HG03045 (cell line): Measurements from ENCODE around the gene DDX54.
"Not testable (repeated sequence)": the region's sequence is repeated elsewhere in the genome, so short reads cannot be mapped to it uniquely, and the experiment has no call there.

ENCODE experiments used
- ATAC-seq: cut with Tn5 transposase; IDR thresholded peaks from one replicate; pipeline ENCODE4 v1.9.1; 2021; ENCODE audit warnings: mild to moderate bottlenecking, moderate library complexity; ENCODE audit not compliant: unreplicated experiment

DDX54 gene

DNA sequence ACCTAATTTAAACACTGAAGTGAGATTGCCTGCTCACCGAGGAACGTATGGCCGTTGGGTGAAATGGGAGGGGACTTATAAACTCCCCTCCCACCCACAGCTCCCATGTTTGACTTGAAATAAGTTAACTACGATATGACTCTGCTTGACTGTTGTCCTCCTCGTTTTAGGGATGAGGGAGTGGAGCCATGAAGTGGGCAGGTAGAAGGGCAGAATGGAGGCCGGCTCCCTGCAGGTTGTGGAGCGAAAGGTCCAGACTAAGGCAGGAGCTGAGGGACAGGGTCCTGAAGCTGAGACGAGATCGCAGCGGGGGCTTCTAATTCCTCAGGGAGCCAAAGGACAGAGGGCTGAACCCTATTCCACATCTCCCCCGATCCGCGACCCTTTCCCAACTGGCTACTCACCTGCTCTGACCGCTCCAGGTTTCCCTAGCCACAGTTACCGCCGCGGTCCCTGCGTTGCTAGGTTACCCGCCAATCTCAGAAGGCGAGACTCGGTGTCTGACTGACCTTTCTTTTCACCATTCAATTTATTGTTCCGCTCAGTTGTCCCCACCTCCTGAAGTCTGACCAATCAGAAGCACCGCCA, 35.4 kb upstream of the DDX54 start:
- no peak for ATAC-seq

- no peak for ATAC-seq
Observed at GRCh38 chr12:113216027-113216426, 30.7 kb upstream of the DDX54 start.

DNA sequence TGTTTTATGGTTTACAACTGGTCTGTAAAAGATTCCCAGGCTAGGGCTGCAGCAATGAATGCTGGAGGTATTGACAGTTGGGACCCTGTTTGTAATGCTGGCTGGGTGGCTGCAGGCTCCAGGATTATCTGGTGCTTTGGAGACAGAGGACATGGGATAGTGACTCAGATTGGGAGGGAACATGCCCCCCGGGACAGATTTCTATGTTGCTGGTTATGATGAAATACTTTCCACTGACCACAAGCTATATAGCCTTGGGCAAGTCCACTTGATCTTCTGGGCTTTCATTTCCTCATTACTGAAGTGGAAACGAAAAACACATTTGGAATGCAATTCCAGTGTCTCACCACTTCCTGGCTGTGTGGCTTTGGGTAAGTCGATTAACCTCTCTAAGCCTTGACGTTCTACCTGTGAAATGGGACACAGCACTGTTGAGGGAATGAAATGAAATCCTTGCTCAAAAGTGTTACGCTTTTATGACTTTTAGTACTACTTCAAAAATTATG, 29.7 kb upstream of the DDX54 start:
- ATAC-seq = no peak

DNA sequence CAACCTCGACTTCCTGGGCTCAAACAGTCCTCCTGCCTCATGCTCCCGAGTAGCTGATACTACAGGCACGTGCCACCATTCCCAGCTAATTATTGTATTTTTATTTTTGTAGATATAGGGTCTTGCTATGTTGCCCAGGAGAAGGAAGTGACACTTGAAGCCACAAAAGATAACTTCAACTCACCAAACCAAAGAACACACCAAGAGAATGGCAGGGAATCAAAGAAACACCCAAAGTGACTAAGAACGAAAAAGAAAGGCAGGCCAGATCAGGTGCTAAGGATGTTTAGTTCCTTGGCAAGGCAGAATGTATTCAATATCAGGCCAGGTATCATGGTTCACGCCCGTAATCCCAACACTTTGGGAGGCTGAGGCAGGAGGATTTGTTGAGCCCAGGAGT, 25.9 kb upstream of the DDX54 start:
- no peak for ATAC-seq

- ATAC-seq = peak; percentile 75
Observed at GRCh38 chr12:113208041-113208934, 23.0 kb upstream of the DDX54 start.

DNA sequence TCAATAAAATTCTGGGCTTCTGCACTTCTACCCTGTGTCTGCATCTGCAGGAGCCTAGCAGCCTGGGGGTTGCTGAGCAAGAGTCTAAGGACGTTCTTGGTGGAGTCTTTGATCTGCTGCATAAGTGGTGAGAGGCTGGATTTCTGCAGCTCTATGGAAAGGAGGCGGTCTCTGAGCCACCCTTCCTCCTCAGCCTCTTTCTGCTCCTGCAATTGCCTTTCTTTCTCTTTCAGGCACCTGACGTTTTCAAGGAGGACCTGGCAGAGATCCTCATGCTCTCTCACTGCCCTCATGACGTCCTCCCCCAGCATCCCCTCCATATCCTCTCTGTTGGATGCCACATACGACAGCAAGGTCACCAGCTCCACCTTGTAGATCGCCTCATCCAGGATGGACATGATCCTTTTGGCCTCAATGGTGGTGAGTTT, 22.3 kb upstream of the DDX54 start:
- ATAC-seq = peak; percentile 1

GRCh38 chr12:113206802-113207201, 21.5 kb upstream of the DDX54 start:
- ATAC-seq = not testable (repeated sequence)

DNA sequence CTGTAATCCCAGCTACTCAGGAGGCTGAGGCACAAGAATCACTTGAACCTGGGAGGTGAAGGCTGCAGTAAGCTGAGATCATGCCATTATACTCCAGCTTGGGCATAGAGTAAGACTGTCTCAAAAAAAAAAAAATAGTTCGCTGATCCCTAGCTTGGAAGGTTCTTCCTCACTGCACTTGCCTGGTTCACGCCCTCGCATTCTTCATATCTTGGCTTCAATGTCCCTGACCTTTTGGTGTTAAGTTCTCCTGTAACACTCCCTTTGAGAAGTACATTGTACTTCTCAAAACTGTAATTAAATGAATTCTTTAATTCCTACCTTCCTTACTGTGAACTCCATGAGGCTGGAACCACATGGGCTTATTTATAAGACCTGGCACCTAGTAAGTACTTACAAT, 19.5 kb upstream of the DDX54 start:
- ATAC-seq = no peak

DNA sequence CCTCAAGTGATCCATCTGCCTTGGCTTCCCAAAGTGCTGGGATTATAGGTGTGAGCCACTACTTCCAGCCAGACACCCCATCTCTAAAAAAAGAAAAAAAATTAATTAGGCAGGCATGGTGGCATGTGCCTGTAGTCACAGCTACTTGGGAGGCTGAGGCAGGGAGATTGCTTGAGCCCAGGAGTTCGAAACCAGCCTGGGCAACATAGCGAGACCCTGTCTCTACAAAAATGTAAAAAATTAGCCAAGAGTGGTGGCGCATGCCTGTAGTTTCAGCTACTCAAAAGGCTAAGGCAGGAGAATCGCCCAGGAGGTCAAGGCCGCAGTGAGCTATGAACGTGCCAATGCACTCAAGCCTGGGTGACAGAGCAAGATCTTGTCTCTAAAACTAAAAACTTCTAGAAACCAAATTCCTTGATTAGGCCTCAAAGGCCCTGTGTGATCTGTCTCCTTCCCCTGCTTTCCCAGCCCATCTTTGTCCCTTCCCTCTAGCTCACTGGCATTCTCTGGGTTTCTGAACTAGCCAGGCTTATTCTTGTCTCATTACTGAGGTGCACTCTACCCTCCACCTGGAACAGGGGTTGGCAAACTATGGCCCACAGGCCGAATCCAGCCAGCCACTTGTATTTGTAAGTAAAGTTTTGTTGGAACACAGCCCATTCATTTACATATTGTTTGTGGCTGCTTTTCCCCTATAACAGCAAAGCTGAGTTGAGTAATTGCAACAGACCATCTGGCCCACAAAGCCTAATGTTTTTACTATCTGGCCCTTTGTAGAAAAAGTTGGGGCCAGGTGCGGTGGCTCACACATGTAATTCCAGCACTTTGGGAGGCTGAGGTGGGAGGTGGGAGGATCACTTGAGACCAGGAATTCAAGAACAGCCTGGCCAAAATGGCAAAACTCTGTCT, 18.8 kb upstream of the DDX54 start:
- no peak for ATAC-seq

DNA sequence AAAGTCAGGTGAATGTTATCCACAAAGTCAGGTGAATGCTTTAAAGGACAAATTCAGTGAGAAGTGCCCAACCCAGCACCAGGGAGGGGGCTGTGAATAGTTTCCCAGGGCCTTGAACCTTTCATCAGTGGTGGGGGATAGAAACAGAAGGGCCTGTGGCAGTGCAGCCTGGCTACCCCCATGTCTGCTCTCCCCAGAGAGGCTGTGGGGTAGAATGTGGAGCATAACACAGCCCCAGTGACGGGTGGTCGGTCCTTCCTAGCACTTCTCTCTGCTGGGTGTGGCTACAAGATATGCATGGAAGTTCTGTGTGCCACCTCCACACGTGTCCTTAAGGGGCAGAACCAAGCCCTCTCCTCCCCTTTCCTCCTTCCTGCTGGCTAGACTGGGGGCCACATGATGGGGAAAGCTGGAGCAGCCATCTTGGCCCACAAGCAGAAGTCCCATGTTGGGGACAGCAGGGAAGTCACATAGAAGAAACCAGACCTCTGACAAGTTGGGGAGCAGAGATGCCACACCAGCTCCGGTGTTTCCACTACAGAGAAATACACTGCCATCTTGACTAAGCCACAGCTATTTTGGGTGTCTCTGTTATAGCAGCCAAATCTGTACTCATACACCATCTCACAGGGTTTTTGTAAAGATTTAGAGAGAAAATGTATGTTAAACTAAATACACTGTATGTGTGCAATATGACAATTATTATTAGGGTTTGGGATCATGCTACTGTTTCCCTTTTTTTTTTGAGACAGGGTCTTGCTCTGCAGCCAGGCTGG, 17.2 kb upstream of the DDX54 start:
- ATAC-seq = no peak

DNA sequence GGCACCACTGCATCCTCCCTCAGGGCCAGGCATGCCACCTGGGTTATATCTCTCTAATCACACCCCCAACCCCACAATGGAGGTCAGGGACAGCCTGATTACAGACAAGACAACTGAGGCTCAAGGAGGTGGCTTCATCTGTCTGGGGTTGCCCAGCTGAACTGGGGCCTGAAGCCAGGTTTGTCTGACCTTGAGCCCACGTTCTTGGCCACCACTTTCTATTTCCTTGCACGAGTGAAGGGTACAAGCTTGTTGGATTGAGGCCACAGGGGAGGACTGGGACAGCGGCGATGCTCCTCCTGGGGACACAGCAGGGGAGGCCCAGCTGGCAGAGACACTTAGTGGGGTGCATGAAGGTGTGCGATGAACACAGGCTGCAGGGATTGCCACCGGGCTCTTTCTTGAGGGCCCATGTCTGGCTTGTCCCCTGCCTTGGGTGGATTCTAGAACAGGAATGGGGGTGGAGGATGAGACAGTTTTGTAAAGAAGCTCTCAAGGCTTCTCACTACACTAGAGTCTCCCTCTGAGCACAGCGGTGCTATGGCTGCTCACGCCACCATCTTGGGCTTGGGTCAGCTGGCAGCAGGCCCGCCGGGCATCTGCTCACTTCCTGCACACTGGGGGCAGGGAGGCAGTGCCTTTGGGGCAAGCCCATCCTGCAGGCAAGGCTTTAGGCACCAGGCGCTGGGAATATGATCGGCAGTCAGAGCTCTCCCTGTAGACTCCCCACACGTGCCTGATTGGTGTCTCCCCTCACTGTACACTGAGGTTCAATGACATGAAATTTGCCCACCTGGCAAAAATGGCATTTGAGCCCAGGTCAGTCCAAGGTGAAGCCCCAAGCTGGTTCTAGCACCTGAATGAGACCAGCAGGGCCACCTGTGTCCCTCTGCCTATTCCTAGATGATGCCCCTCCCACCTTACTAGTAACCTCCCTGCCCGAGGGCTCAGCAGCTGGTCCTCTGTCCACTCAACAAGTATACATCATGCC, 16.2 kb upstream of the DDX54 start:
- ATAC-seq = no peak

DNA sequence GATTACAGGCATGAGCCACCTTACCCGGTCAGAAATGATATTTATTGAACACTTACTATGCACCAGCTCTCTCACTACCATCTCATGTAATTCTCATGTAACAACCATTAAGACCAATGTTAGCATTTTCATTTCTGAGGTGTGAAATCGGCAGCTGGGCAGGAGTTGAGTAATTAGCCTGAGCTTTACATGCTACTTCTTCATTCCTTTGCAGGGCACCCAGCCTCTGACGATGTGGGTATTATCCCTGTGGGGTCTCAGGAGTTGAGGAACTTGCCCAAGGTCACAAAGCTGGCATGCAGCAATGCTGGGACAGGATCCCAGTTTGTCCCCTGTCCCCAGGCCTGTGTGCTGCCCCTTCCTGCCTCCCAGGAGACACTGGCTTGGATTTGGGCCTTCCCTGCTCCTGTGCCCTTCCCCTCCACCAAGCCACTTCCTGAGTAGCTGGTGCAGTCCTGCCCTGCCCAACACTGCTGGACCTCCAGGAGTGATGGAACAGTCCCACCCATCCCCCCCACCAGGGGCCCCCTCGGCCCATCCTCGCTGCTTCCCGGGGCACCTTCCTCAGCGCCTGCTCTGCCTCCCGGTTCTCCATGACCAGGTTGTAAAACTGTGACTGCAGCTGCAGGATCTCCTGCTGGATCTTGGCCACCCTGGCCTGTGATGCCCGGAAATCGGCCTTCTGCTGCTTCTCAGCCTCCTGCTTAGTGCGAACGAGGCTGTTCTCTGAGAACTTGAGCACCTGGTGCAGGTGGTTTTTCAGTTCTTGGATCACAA, 14.9 kb upstream of the DDX54 start:
- ATAC-seq = no peak

GRCh38 chr12:113198296-113198695, 13.0 kb upstream of the DDX54 start:
- no peak for ATAC-seq

DNA sequence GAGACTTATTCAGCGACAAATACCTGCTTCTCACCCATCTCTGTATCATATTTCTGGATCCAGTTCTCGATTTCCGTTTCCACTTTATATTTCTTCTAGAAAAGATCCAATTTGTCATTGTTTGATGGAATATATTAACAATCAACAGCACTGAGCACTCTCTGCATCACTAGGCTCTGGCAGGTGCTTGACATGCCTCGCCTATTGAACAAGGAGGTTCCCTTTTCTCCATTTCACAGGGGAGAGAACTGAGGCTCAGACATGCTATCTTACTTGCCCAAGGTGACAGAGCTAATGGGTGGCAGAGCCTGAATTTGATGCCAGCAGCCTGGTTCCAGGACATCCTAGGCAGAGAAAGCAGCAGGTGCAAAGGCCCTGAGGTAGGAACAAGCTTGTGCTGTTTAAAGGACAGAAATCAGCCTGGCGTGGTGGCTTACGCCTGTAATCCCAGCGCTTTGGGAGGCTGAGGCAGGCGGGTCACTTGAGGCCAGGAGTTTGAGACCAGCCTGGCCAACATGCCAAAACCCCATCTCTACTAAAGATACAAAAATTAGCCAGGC, 12.3 kb upstream of the DDX54 start:
- no peak for ATAC-seq

GRCh38 chr12:113196990-113197389, 11.7 kb upstream of the DDX54 start:
- ATAC-seq = peak; percentile 76

DNA sequence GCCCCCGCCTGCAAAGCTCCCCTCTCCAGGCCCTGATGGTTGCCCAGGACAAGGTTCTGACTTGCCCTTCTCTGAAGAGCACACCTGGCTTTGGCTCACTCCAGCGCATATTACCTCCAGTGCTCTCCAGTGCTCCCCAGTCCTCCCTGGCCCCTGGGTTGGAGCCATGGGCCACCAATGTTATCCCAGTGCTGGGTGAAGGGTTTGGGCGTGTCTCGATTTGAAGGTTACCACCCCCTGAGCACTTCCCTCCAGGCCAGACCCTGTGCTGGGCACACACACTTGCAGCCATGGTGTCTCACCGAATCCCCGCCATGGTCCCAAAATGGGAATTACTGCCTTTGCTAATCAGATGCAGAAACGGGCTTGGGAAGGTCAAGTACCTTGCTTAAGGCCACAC, 11.3 kb upstream of the DDX54 start:
- ATAC-seq = no peak

GRCh38 chr12:113195598-113195997, 10.3 kb upstream of the DDX54 start:
- ATAC-seq = no peak

GRCh38 chr12:113194971-113195391, 9.7 kb upstream of the DDX54 start:
- ATAC-seq = no peak
